Measurements from ENCODE around the gene MTHFR.

MTHFR gene

GRCh38 chr1:11738783-11739182 lies 67.0 kb downstream of the MTHFR start:
- H3K27ac ChIP-seq, result no peak overlapping the region
- DNase-seq (ENCODE audit: low read depth, low spot score), result no peak

GRCh38 chr1:11738096-11738495 lies 67.7 kb downstream of the MTHFR start:
- no peak for DNase-seq (ENCODE audit: low read depth, low spot score)
- H3K27ac ChIP-seq, result peak overlapping the region; percentile 99

- peak overlapping the region; percentile 99 for H3K27ac ChIP-seq
- DNase-seq (ENCODE audit: low read depth, low spot score), result peak; percentile 81
These were observed 68.8 kb downstream of the MTHFR start for GRCh38 chr1:11736746-11737639.

DNA sequence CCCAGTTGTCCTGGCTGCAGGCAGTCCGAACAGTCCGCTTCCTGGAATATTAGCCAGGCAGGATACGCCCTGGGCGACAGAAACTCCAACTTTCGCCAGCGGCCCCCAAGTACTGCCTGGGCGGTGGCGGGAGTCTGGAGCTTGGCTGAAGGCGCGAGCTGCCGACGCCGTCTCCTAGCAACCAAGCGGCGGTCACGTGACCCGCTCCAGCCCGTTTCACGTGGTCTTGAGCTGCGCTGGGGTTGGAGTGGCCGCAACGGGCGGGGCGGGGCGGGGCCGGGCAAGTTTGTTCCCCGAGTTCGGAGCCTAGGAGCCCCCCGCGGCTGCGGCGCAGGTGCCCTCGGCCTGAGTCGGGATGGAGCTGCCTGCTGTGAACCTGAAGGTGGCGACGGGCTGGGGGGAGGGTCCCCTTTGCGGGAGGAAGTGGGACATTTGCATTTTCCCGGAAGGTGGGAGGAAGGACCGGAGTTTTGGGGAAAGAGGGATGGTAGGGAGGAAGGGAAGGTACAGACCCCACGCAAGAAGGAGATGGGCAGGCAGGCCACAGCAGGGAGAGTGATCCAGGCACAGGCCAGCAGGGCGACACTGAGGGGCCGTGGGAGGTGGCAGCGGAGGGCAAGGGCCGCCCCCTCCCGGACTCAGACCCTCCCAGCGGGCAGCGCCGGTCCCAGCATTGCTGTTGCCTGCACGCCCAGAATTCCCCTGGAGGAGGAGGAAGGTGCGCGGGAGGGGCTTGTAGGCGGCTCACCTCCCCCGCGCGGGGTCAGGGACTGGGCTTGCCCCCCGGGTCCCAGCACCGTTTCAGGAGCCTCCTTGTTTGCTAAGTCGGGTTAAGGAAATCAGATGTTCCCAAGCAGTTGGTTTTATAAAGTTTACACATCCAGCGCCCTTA lies 69.7 kb downstream of the MTHFR start, which contains the start of gene AGTRAP:
Gene AGTRAP (plus strand): TSS at position 283 of the 892 bp plus-strand sequence. CDS start 73 bp downstream, at position 356.
- no peak for DNase-seq (ENCODE audit: low read depth, low spot score)
- peak within 1 kb of the TSS; percentile 99 for H3K27ac ChIP-seq

Data from epithelial cell of prostate (primary cell).